Measurements from ENCODE around the gene TNRC18.
"Not testable (repeated sequence)": the region's sequence is repeated elsewhere in the genome, so short reads cannot be mapped to it uniquely, and the experiment has no call there.

TNRC18 gene

GRCh38 chr7:5337047-5337446 lies 86.6 kb downstream of the TNRC18 start:
- no peaks in the 10 kb centered on the region for H3K36me3 ChIP-seq (ENCODE audit: control insufficient read depth, low read depth, low read length)

GRCh38 chr7:5334671-5335070 lies 89.0 kb downstream of the TNRC18 start:
- no peak overlapping the region for H3K27ac ChIP-seq (ENCODE audit: low read length)
- no peak overlapping the region for H3K4me3 ChIP-seq (ENCODE audit: low read length)
- H3K4me1 ChIP-seq (ENCODE audit: control insufficient read depth, low read depth, low read length) = no peaks in the 10 kb centered on the region
- H3K9ac ChIP-seq (ENCODE audit: low read length) = no peak overlapping the region
- no peaks in the 10 kb centered on the region for H3K36me3 ChIP-seq (ENCODE audit: control insufficient read depth, low read depth, low read length)
- no peaks in the 10 kb centered on the region for H3K27me3 ChIP-seq (ENCODE audit: control insufficient read depth, insufficient read depth, low read length)
- no peaks in the 10 kb centered on the region for H3K9me3 ChIP-seq (ENCODE audit: control insufficient read depth, low read depth, low read length)

More at GRCh38 chr7:5337047-5337446, 86.6 kb downstream of the TNRC18 start:
- no peaks in the 10 kb centered on the region for H3K9me3 ChIP-seq (ENCODE audit: control insufficient read depth, low read depth, low read length)
- no peak overlapping the region for H3K4me3 ChIP-seq (ENCODE audit: low read length)
- H3K27me3 ChIP-seq (ENCODE audit: control insufficient read depth, insufficient read depth, low read length) = no peaks in the 10 kb centered on the region
- H3K9ac ChIP-seq (ENCODE audit: low read length) = no peak overlapping the region
- H3K27ac ChIP-seq (ENCODE audit: low read length) = no peak overlapping the region
- no peaks in the 10 kb centered on the region for H3K4me1 ChIP-seq (ENCODE audit: control insufficient read depth, low read depth, low read length)

- Histone ChIP-seq H3K4me1 (ENCODE audit: control insufficient read depth, low read depth, low read length) (no peaks in the 10 kb centered on the region), H3K4me3 (ENCODE audit: low read length) (no peak overlapping the region), H3K9ac (ENCODE audit: low read length) (no peak overlapping the region), H3K9me3 (ENCODE audit: control insufficient read depth, low read depth, low read length) (no peaks in the 10 kb centered on the region), H3K36me3 (ENCODE audit: control insufficient read depth, low read depth, low read length) (no peaks in the 10 kb centered on the region), H3K27me3 (ENCODE audit: control insufficient read depth, insufficient read depth, low read length) (no peaks in the 10 kb centered on the region), H3K27ac (ENCODE audit: low read length) (no peak overlapping the region)
Observed at GRCh38 chr7:5333121-5334045, 90.3 kb downstream of the TNRC18 start.

GRCh38 chr7:5332579-5332978 lies 91.1 kb downstream of the TNRC18 start:
- H3K4me1 ChIP-seq (ENCODE audit: control insufficient read depth, low read depth, low read length) = no peaks in the 10 kb centered on the region
- no peak overlapping the region for H3K4me3 ChIP-seq (ENCODE audit: low read length)
- no peak overlapping the region for H3K9ac ChIP-seq (ENCODE audit: low read length)
- no peaks in the 10 kb centered on the region for H3K27me3 ChIP-seq (ENCODE audit: control insufficient read depth, insufficient read depth, low read length)
- no peaks in the 10 kb centered on the region for H3K9me3 ChIP-seq (ENCODE audit: control insufficient read depth, low read depth, low read length)
- no peak overlapping the region for H3K27ac ChIP-seq (ENCODE audit: low read length)
- no peaks in the 10 kb centered on the region for H3K36me3 ChIP-seq (ENCODE audit: control insufficient read depth, low read depth, low read length)

- Histone ChIP-seq H3K27me3 (ENCODE audit: control insufficient read depth, insufficient read depth, low read length) (no peaks in the 10 kb centered on the region), H3K36me3 (ENCODE audit: control insufficient read depth, low read depth, low read length) (no peaks in the 10 kb centered on the region), H3K9me3 (ENCODE audit: control insufficient read depth, low read depth, low read length) (no peaks in the 10 kb centered on the region), H3K4me3 (ENCODE audit: low read length) (no peak overlapping the region), H3K9ac (ENCODE audit: low read length) (no peak overlapping the region), H3K27ac (ENCODE audit: low read length) (no peak overlapping the region), H3K4me1 (ENCODE audit: control insufficient read depth, low read depth, low read length) (no peaks in the 10 kb centered on the region)
Observed at GRCh38 chr7:5330288-5330687, 93.3 kb downstream of the TNRC18 start.

GRCh38 chr7:5324961-5325360 lies 98.7 kb downstream of the TNRC18 start:
- Histone ChIP-seq H3K9ac (ENCODE audit: low read length) (no peak overlapping the region), H3K9me3 (ENCODE audit: control insufficient read depth, low read depth, low read length) (no peaks in the 10 kb centered on the region), H3K27ac (ENCODE audit: low read length) (no peak overlapping the region), H3K4me1 (ENCODE audit: control insufficient read depth, low read depth, low read length) (no peaks in the 10 kb centered on the region), H3K36me3 (ENCODE audit: control insufficient read depth, low read depth, low read length) (no peaks in the 10 kb centered on the region), H3K4me3 (ENCODE audit: low read length) (no peak overlapping the region), H3K27me3 (ENCODE audit: control insufficient read depth, insufficient read depth, low read length) (no peaks in the 10 kb centered on the region)

- H3K36me3 ChIP-seq (ENCODE audit: control insufficient read depth, low read depth, low read length); H3K27ac ChIP-seq (ENCODE audit: low read length); H3K4me1 ChIP-seq (ENCODE audit: control insufficient read depth, low read depth, low read length); H3K9ac ChIP-seq (ENCODE audit: low read length); H3K4me3 ChIP-seq (ENCODE audit: low read length); H3K9me3 ChIP-seq (ENCODE audit: control insufficient read depth, low read depth, low read length); H3K27me3 ChIP-seq (ENCODE audit: control insufficient read depth, insufficient read depth, low read length): not testable (repeated sequence)
Observed at GRCh38 chr7:5323800-5324781, 99.5 kb downstream of the TNRC18 start.

GRCh38 chr7:5322621-5323410 lies 100.8 kb downstream of the TNRC18 start:
- no peaks in the 10 kb centered on the region for H3K36me3 ChIP-seq (ENCODE audit: control insufficient read depth, low read depth, low read length)
- H3K9ac ChIP-seq (ENCODE audit: low read length) = no peak overlapping the region
- H3K4me3 ChIP-seq (ENCODE audit: low read length) = no peak overlapping the region
- H3K27me3 ChIP-seq (ENCODE audit: control insufficient read depth, insufficient read depth, low read length) = no peaks in the 10 kb centered on the region
- no peaks in the 10 kb centered on the region for H3K9me3 ChIP-seq (ENCODE audit: control insufficient read depth, low read depth, low read length)
- no peak overlapping the region for H3K27ac ChIP-seq (ENCODE audit: low read length)
- no peaks in the 10 kb centered on the region for H3K4me1 ChIP-seq (ENCODE audit: control insufficient read depth, low read depth, low read length)

GRCh38 chr7:5320802-5321396 lies 102.7 kb downstream of the TNRC18 start:
- Histone ChIP-seq H3K36me3 (ENCODE audit: control insufficient read depth, low read depth, low read length) (no peaks in the 10 kb centered on the region), H3K9me3 (ENCODE audit: control insufficient read depth, low read depth, low read length) (no peaks in the 10 kb centered on the region), H3K4me1 (ENCODE audit: control insufficient read depth, low read depth, low read length) (no peaks in the 10 kb centered on the region), H3K4me3 (ENCODE audit: low read length) (no peak overlapping the region), H3K27me3 (ENCODE audit: control insufficient read depth, insufficient read depth, low read length) (no peaks in the 10 kb centered on the region), H3K9ac (ENCODE audit: low read length) (no peak overlapping the region), H3K27ac (ENCODE audit: low read length) (no peak overlapping the region)

GRCh38 chr7:5320391-5320790 lies 103.2 kb downstream of the TNRC18 start:
- Histone ChIP-seq H3K9me3 (ENCODE audit: control insufficient read depth, low read depth, low read length) (no peaks in the 10 kb centered on the region), H3K4me1 (ENCODE audit: control insufficient read depth, low read depth, low read length) (no peaks in the 10 kb centered on the region)

GRCh38 chr7:5318613-5319012 lies 105.0 kb downstream of the TNRC18 start:
- H3K4me1 ChIP-seq (ENCODE audit: control insufficient read depth, low read depth, low read length) = not testable (repeated sequence)

More at GRCh38 chr7:5320391-5320790, 103.2 kb downstream of the TNRC18 start:
- Histone ChIP-seq H3K9ac (ENCODE audit: low read length) (no peak overlapping the region), H3K36me3 (ENCODE audit: control insufficient read depth, low read depth, low read length) (no peaks in the 10 kb centered on the region), H3K27me3 (ENCODE audit: control insufficient read depth, insufficient read depth, low read length) (no peaks in the 10 kb centered on the region), H3K27ac (ENCODE audit: low read length) (no peak overlapping the region), H3K4me3 (ENCODE audit: low read length) (no peak overlapping the region)

More at GRCh38 chr7:5318613-5319012, 105.0 kb downstream of the TNRC18 start:
- H3K4me3 ChIP-seq (ENCODE audit: low read length); H3K9me3 ChIP-seq (ENCODE audit: control insufficient read depth, low read depth, low read length); H3K9ac ChIP-seq (ENCODE audit: low read length); H3K27ac ChIP-seq (ENCODE audit: low read length); H3K27me3 ChIP-seq (ENCODE audit: control insufficient read depth, insufficient read depth, low read length); H3K36me3 ChIP-seq (ENCODE audit: control insufficient read depth, low read depth, low read length): not testable (repeated sequence)
